K562 (cell line): Measurements from ENCODE around the gene PRKAA1. TPM values are rescaled to one million over a fixed set of nuclear protein-coding genes. Genes with fewer than 3 reads are reported as not detected.
A peak's percentile ranks its signal among the peaks of the same experiment; 100 is the strongest.

Experiments used
- ATF7 ChIP-seq: fragments of 450-650 bp; IDR thresholded peaks from 2 replicates; pipeline ENCODE4 v1.7.1; 2014; ENCODE audit warnings: mild to moderate bottlenecking, moderate library complexity
- CSDE1 ChIP-seq, 2 experiments: fragments of 450-650 bp; IDR thresholded peaks; 2 replicates each; pipeline ENCODE4 v1.6.1; 2016; ENCODE audit warnings: mild to moderate bottlenecking in 1 of 2
- ETV6 ChIP-seq, 3 experiments: fragments of 150-350 bp in 1 of 3; sonication (generic) in 1 of 3; formaldehyde crosslinking in 1 of 3; IDR thresholded peaks; 2 replicates each; pipeline versions ENCODE4 v1.6.1 to v1.8.0; 2014 to 2022; ENCODE audit warnings: borderline replicate concordance in 2 of 3, low read depth in 2 of 3, antibody characterized with exemption in 1 of 3, low read length in 1 of 3, mild to moderate bottlenecking in 1 of 3, missing genetic modification reagents in 1 of 3
- HDGF ChIP-seq: fragments of 450-650 bp; IDR thresholded peaks from 2 replicates; pipeline ENCODE4 v1.6.1; 2016
- KHSRP ChIP-seq: fragments of 450-650 bp; IDR thresholded peaks from 2 replicates; pipeline ENCODE4 v1.6.1; 2017
- L3MBTL2 ChIP-seq: fragments of 450-650 bp; IDR thresholded peaks from 2 replicates; pipeline ENCODE4 v1.6.1; 2016; ENCODE audit warnings: mild to moderate bottlenecking, moderate library complexity
- NFE2 ChIP-seq: IDR thresholded peaks from 2 replicates; pipeline ENCODE4 v1.6.1; 2014; ENCODE audit warnings: antibody characterized with exemption, low read depth
- NRF1 ChIP-seq, 2 experiments: fragments of 450-650 bp; IDR thresholded peaks in 1 of 2; conservative IDR thresholded peaks in 1 of 2; 2 replicates each; pipeline ENCODE4 v1.6.1; 2014; ENCODE audit warnings: mild to moderate bottlenecking in 2 of 2
- POLR2B ChIP-seq: fragments of 450-650 bp; IDR thresholded peaks from 2 replicates; pipeline ENCODE4 v1.6.1; 2018; ENCODE audit warnings: low read depth; ENCODE audit not compliant: partially characterized antibody
- POLR2H ChIP-seq: IDR thresholded peaks from 2 replicates; pipeline ENCODE4 v1.6.1; 2016; ENCODE audit warnings: missing genetic modification characterization, low read depth, mild to moderate bottlenecking, control low read depth, missing compliant biosample characterization, moderate library complexity
- SMAD4 ChIP-seq: fragments of 250-450 bp; sonication (Bioruptor Pico); conservative IDR thresholded peaks from 2 replicates; pipeline ENCODE4 v1.8.0; 2021; ENCODE audit warnings: inconsistent platforms, mild to moderate bottlenecking, moderate library complexity
- SMC3 ChIP-seq: conservative IDR thresholded peaks from 2 replicates; pipeline ENCODE4 v1.6.1; 2011; ENCODE audit warnings: low read depth, low read length, improper control_type of control experiment; ENCODE audit not compliant: insufficient read depth
- TOE1 ChIP-seq, 2 experiments: fragments of 450-650 bp in 1 of 2; sonication (generic) in 1 of 2; formaldehyde crosslinking in 1 of 2; IDR thresholded peaks; 2 replicates each; pipeline versions ENCODE4 v1.7.1 to v1.8.0; 2016 to 2022; ENCODE audit warnings: borderline replicate concordance in 2 of 2, mild to moderate bottlenecking in 2 of 2, antibody characterized with exemption in 1 of 2, inconsistent platforms in 1 of 2, low read depth in 1 of 2, missing genetic modification reagents in 1 of 2, moderate library complexity in 1 of 2
- YY1 ChIP-seq, 3 experiments: IDR thresholded peaks; 2 replicates each; pipeline ENCODE4 v1.6.1; 2011; ENCODE audit warnings: low read length in 2 of 3, mild to moderate bottlenecking in 2 of 3, moderate library complexity in 2 of 3, borderline replicate concordance in 1 of 3, control low read depth in 1 of 3, low read depth in 1 of 3; ENCODE audit not compliant: insufficient read depth in 3 of 3, insufficient replicate concordance in 2 of 3, control insufficient read depth in 1 of 3, insufficient read length in 1 of 3; ENCODE audit errors: extremely low read depth in 1 of 3
- ZNF197 ChIP-seq: fragments of 200-800 bp; sonication (Bioruptor generic); IDR thresholded peaks from 2 replicates; pipeline ENCODE4 v1.6.1; 2016; ENCODE audit warnings: low read depth, missing genetic modification characterization, missing compliant biosample characterization
- polyA plus RNA-seq, 8 experiments: library from polyadenylated mRNA; depleted of rRNA in 4 of 8; stranded (reverse) in 5 of 8; unstranded in 3 of 8; fragments of >200 nt; fragmentation: Nextera tagmentation in 2 of 8; fragmentation: Illumina TruSeq in 1 of 8; extraction: Ambion mirVana in 2 of 8; extraction: Trizol in 1 of 8; gene quantifications; 2 replicates each; pipeline versions ENCODE4 v1.2.1 to v1.2.3, GENCODE V29; 2011 to 2014; ENCODE audit warnings: inconsistent platforms in 1 of 8, missing spikeins in 1 of 8
- total RNA-seq, 7 experiments: library from RNA; depleted of rRNA in 6 of 7; stranded (reverse); fragments of >200 nt in 6 of 7; fragmentation: Illumina TruSeq in 2 of 7; extraction: Trizol in 2 of 7; gene quantifications; 2 replicates each; pipeline versions ENCODE4 v1.2.1 to v1.2.3, GENCODE V29; 2011 to 2021; ENCODE audit warnings: low replicate concordance in 1 of 7
- TF ChIP-seq, protein P1 (sequence below): sonication (generic); formaldehyde crosslinking; IDR thresholded peaks from 2 replicates; pipeline ENCODE4 v1.8.1; 2023; ENCODE audit warnings: mild to moderate bottlenecking, missing genetic modification reagents
- TF ChIP-seq, protein P2 (sequence below), 2 experiments: fragments of 450-650 bp in 1 of 2; sonication (generic) in 1 of 2; formaldehyde crosslinking in 1 of 2; IDR thresholded peaks in 1 of 2; conservative IDR thresholded peaks in 1 of 2; 2 replicates each; pipeline versions ENCODE4 v1.6.1 to v1.8.1; 2016 to 2023; ENCODE audit warnings: mild to moderate bottlenecking in 2 of 2, moderate library complexity in 2 of 2, inconsistent platforms in 1 of 2, missing genetic modification reagents in 1 of 2
- TF ChIP-seq, protein P3 (sequence below): fragments of 150-350 bp; IDR thresholded peaks from 2 replicates; pipeline ENCODE4 v1.6.1; 2014; ENCODE audit warnings: low read depth, mild to moderate bottlenecking, low read length, borderline replicate concordance

PRKAA1 gene
- total and polyA plus RNA-seq, 9 of the 15 experiments (the other 6 are each of a cell fraction or from before 2014, with no cell fraction given): 24.5 to 84.0 (median 51.4) TPM

DNA sequence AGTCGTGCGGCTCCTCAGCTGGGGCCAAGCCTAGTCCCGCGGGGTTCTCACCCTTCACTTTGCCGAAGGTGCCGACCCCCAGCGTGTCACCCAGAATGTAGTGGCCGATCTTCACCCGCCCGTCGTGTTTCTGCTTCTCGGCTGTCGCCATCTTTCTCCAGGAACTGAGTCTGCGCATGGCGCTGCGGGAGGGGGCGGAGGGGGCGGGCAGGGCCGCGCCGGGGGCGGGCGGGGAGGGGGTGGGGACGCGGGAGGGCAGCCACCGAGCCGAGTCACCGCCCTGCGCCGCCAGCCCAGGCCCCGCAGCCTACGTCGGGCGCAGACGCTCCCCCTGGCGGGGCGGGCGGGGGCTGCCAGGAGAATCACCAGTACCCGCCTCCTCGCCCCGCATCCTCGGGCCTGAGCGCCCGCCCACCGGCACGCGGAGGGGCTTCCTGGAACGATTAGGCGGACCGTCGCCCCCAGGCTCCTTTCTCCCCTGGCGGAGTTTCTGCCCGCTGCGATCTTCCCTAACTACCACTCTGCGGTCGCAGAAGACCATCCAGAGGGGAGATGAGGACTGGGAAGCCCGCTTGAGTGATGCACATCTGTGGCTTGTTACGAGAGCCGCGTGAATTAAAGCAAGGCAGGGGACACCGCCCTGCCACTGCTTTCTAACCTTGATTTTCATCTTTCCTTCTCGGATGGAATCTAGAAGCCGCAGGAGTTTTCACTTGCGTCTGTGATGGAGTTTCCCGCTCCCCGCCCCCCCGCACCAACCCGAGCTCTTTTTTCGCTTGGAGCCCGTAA, at the start of gene PRKAA1 (continued):
- TF ChIP-seq CSDE1 (IDR thresholded peaks at IDR 0.05): 0 out of 4 replicates have a peak, but pooled peaks of 1 of the 2 experiments have one; percentile 55
- peak; percentile 78 to 94 (median 90) for TF ChIP-seq YY1 (IDR thresholded peaks at IDR 0.05; ENCODE audit: borderline replicate concordance in 1 of 3, control insufficient read depth in 1 of 3, extremely low read depth in 1 of 3, insufficient read depth in 3 of 3, insufficient read length in 1 of 3, insufficient replicate concordance in 2 of 3, low read depth in 1 of 3, low read length in 2 of 3)
- 0 out of 4 replicates have a peak, but pooled peaks of 1 of the 2 experiments have one; percentile 12 for TF ChIP-seq ETV6 (IDR thresholded peaks at IDR 0.05; ENCODE audit: borderline replicate concordance in 1 of 2, low read depth in 2 of 2, low read length in 1 of 2)
- TF ChIP-seq ETV6 (CRISPR knock-in tag; IDR thresholded peaks at IDR 0.05; ENCODE audit: borderline replicate concordance): 0 out of 2 replicates have a peak, but pooled peaks have one; percentile 30
- no peak for TF ChIP-seq HDGF
- TF ChIP-seq ZNF197 (CRISPR knock-in tag): peak; percentile 45; the same call in 1 of the 2 replicates
- TF ChIP-seq, protein P1, sequence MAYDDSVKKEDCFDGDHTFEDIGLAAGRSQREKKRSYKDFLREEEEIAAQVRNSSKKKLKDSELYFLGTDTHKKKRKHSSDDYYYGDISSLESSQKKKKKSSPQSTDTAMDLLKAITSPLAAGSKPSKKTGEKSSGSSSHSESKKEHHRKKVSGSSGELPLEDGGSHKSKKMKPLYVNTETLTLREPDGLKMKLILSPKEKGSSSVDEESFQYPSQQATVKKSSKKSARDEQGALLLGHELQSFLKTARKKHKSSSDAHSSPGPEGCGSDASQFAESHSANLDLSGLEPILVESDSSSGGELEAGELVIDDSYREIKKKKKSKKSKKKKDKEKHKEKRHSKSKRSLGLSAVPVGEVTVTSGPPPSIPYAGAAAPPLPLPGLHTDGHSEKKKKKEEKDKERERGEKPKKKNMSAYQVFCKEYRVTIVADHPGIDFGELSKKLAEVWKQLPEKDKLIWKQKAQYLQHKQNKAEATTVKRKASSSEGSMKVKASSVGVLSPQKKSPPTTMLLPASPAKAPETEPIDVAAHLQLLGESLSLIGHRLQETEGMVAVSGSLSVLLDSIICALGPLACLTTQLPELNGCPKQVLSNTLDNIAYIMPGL (CRISPR knock-in tag): no peak; the same call in 1 of the 2 replicates
- peak; percentile 69 to 78 for TF ChIP-seq NRF1 (conservative IDR thresholded peaks at IDR 0.05 in 1 of 2, IDR thresholded peaks at IDR 0.05 in 1 of 2)
- TF ChIP-seq, protein P2, sequence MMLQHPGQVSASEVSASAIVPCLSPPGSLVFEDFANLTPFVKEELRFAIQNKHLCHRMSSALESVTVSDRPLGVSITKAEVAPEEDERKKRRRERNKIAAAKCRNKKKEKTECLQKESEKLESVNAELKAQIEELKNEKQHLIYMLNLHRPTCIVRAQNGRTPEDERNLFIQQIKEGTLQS (IDR thresholded peaks at IDR 0.05): no peak; the same call in 1 of the 2 replicates
- TF ChIP-seq, protein P2 (CRISPR knock-in tag; conservative IDR thresholded peaks at IDR 0.05): 0 out of 2 replicates have a peak, but pooled peaks have one; percentile 67
- 0 out of 2 replicates have a peak, but pooled peaks have one; percentile 17 for TF ChIP-seq KHSRP
- 0 out of 2 replicates have a peak, but pooled peaks have one; percentile 40 for TF ChIP-seq ATF7
- no peak for TF ChIP-seq TOE1 (IDR thresholded peaks at IDR 0.05; ENCODE audit: borderline replicate concordance)
- peak; percentile 69; the same call in 1 of the 2 replicates for TF ChIP-seq TOE1 (CRISPR knock-in tag; IDR thresholded peaks at IDR 0.05; ENCODE audit: borderline replicate concordance, low read depth)
- peak; percentile 60; the same call in 1 of the 2 replicates for TF ChIP-seq POLR2H
- peak; percentile 90 for TF ChIP-seq L3MBTL2
- TF ChIP-seq POLR2B: peak; percentile 78
- 0 out of 2 replicates have a peak, but pooled peaks have one; percentile 32 for TF ChIP-seq SMC3
- TF ChIP-seq SMAD4 (CRISPR knock-in tag): peak; percentile 84
- TF ChIP-seq, protein P3, sequence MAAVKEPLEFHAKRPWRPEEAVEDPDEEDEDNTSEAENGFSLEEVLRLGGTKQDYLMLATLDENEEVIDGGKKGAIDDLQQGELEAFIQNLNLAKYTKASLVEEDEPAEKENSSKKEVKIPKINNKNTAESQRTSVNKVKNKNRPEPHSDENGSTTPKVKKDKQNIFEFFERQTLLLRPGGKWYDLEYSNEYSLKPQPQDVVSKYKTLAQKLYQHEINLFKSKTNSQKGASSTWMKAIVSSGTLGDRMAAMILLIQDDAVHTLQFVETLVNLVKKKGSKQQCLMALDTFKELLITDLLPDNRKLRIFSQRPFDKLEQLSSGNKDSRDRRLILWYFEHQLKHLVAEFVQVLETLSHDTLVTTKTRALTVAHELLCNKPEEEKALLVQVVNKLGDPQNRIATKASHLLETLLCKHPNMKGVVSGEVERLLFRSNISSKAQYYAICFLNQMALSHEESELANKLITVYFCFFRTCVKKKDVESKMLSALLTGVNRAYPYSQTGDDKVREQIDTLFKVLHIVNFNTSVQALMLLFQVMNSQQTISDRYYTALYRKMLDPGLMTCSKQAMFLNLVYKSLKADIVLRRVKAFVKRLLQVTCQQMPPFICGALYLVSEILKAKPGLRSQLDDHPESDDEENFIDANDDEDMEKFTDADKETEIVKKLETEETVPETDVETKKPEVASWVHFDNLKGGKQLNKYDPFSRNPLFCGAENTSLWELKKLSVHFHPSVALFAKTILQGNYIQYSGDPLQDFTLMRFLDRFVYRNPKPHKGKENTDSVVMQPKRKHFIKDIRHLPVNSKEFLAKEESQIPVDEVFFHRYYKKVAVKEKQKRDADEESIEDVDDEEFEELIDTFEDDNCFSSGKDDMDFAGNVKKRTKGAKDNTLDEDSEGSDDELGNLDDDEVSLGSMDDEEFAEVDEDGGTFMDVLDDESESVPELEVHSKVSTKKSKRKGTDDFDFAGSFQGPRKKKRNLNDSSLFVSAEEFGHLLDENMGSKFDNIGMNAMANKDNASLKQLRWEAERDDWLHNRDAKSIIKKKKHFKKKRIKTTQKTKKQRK: no peak
- TF ChIP-seq NFE2: peak; percentile 42; the same call in 1 of the 2 replicates
